Endothelial cell of umbilical vein (primary cell): ENCODE data around the gene THAP10. TPM values are rescaled to one million over a fixed set of nuclear protein-coding genes. Genes with fewer than 3 reads are reported as not detected.

Experiments
- BruUV-seq: library from RNA; stranded (reverse); fragments of 400-500 nt; replicated peaks from 2 replicates; lab custom pipeline; 2021; lab: Mats Ljungman, UMichigan
- CTCF ChIA-PET: fragments of 300-600, 350-600 bp; sonication (Branson Sonifier 250); formaldehyde crosslinking; loops from one replicate; lab custom pipeline; 2021; ENCODE audit warnings: antibody characterized with exemption, inconsistent platforms; lab: Charles Lee
- POLR2A ChIA-PET: fragments of 300-600, 350-600 bp; sonication (Branson Sonifier 250); formaldehyde crosslinking; loops from one replicate; lab custom pipeline; 2021; ENCODE audit warnings: antibody characterized with exemption, inconsistent platforms; lab: Charles Lee
- DNase-seq: peaks from one replicate; pipeline ENCODE4 v3.0.0-alpha.2; 2011; ENCODE audit warnings: low read depth, low spot score
- FAIRE-seq: peaks from 2 replicates; lab custom pipeline; 2011; peaks lifted over from hg19 to GRCh38; lab: Jason Lieb, UNC
- H2AFZ ChIP-seq: 2 replicates; pipeline ENCODE4 v1.6.0; 2012; ENCODE audit warnings: low read depth, low read length, control low read depth, inconsistent platforms
- H3K27ac ChIP-seq: 2 replicates; pipeline ENCODE4 v1.5.1; 2011; ENCODE audit warnings: low read depth, mild to moderate bottlenecking, control low read depth, low read length, moderate library complexity; ENCODE audit not compliant: insufficient read depth
- H3K27me3 ChIP-seq, 2 experiments: 2 replicates each; pipeline versions ENCODE4 v1.6.0 to v1.6.1; 2011; ENCODE audit warnings: low read length in 2 of 2, mixed read lengths in 1 of 2; ENCODE audit not compliant: control insufficient read depth in 2 of 2, insufficient read depth in 2 of 2
- H3K36me3 ChIP-seq, 2 experiments: 2 replicates in 1 of 2; 3 replicates in 1 of 2; pipeline ENCODE4 v1.5.1; 2011; ENCODE audit warnings: low read length in 2 of 2, mild to moderate bottlenecking in 1 of 2, moderate library complexity in 1 of 2; ENCODE audit not compliant: control insufficient read depth in 2 of 2, insufficient read depth in 2 of 2; ENCODE audit errors: extremely low read depth in 1 of 2
- H3K4me1 ChIP-seq: 3 replicates; pipeline ENCODE4 v1.5.1; 2011; ENCODE audit warnings: mild to moderate bottlenecking, low read length; ENCODE audit not compliant: control insufficient read depth, insufficient read depth; ENCODE audit errors: extremely low read depth
- H3K4me2 ChIP-seq: 2 replicates; pipeline ENCODE4 v1.6.1; 2011; ENCODE audit warnings: low read length, control low read depth, mixed read lengths; ENCODE audit not compliant: insufficient read depth
- H3K4me3 ChIP-seq, 3 experiments: fragments of 200-600 bp in 1 of 3; sonication (generic), shearing (Covaris generic) in 1 of 3; replicated peaks in 1 of 3; 2 replicates each; pipeline ENCODE4 v1.5.1; 2011 to 2016; ENCODE audit warnings: control low read depth in 3 of 3, low read length in 3 of 3, mild to moderate bottlenecking in 2 of 3, inconsistent platforms in 1 of 3, low read depth in 1 of 3, moderate library complexity in 1 of 3; ENCODE audit not compliant: insufficient read depth in 1 of 3
- H3K79me2 ChIP-seq: 2 replicates; pipeline ENCODE4 v1.6.0; 2012; ENCODE audit warnings: low read length, inconsistent platforms; ENCODE audit not compliant: control insufficient read depth, insufficient read depth
- H3K9ac ChIP-seq: replicated peaks from 2 replicates; pipeline ENCODE3; 2011; ENCODE audit warnings: low read length, control low read depth; ENCODE audit not compliant: insufficient read depth; ENCODE audit errors: extremely low read depth
- H3K9me1 ChIP-seq: replicated peaks from 3 replicates; pipeline ENCODE4 v1.6.0; 2011; ENCODE audit warnings: mild to moderate bottlenecking, low read length; ENCODE audit not compliant: control insufficient read depth, insufficient read depth; ENCODE audit errors: extremely low read depth
- H3K9me3 ChIP-seq: replicated peaks from 2 replicates; pipeline ENCODE4 v1.5.1; 2012; ENCODE audit warnings: low read length, inconsistent platforms; ENCODE audit not compliant: control insufficient read depth, insufficient read depth
- H4K20me1 ChIP-seq: replicated peaks from 2 replicates; pipeline ENCODE3; 2011; ENCODE audit warnings: mild to moderate bottlenecking, low read length; ENCODE audit not compliant: control insufficient read depth, insufficient read depth; ENCODE audit errors: extremely low read depth
- EZH2 ChIP-seq: IDR thresholded peaks from 2 replicates; pipeline ENCODE4 v1.6.1; 2012; ENCODE audit warnings: borderline replicate concordance, low read depth, mild to moderate bottlenecking, moderate library complexity, low read length, inconsistent platforms; ENCODE audit not compliant: severe bottlenecking
- FOS ChIP-seq: IDR thresholded peaks from 2 replicates; pipeline ENCODE4 v1.6.1; 2011; ENCODE audit warnings: mild to moderate bottlenecking, low read length, moderate library complexity, borderline replicate concordance; ENCODE audit not compliant: insufficient read depth
- GATA2 ChIP-seq: IDR thresholded peaks from 2 replicates; pipeline ENCODE4 v1.7.0; 2011; ENCODE audit warnings: low read depth, mild to moderate bottlenecking, moderate library complexity, mixed read lengths, low read length; ENCODE audit not compliant: insufficient read length, insufficient read depth
- JUN ChIP-seq: IDR thresholded peaks from 2 replicates; pipeline ENCODE4 v1.6.1; 2011; ENCODE audit warnings: borderline replicate concordance, low read depth; ENCODE audit not compliant: insufficient read length, insufficient read depth
- MYC ChIP-seq: IDR thresholded peaks from one replicate; pipeline ENCODE4 v1.6.1; 2011; ENCODE audit warnings: mild to moderate bottlenecking, low read depth, low read length
- POLR2A ChIP-seq: IDR thresholded peaks from 2 replicates; pipeline ENCODE4 v1.6.1; 2012; ENCODE audit warnings: low read depth, mild to moderate bottlenecking, control low read depth, low read length
- POLR2AphosphoS5 ChIP-seq: IDR thresholded peaks from 2 replicates; pipeline ENCODE4 v1.6.1; 2012; ENCODE audit warnings: low read depth, mild to moderate bottlenecking, control low read depth, low read length, moderate library complexity; ENCODE audit not compliant: insufficient read depth
- dilution Hi-C: fragments of 300-500 bp; cut with MboI; formaldehyde crosslinking; loops from one replicate; pipeline ENCODE4 v1.15.0; 2019; ENCODE audit warnings: low sequenced_read_pairs; ENCODE audit not compliant: extremely low pct_ligation_motif_present
- intact Hi-C: fragments of 100-400 bp; cut with micrococcal nuclease; formaldehyde crosslinking; loops from one replicate; pipeline ENCODE4 v1.10.0; 2022
- polyA plus RNA-seq, 4 experiments: library from polyadenylated mRNA; depleted of rRNA in 3 of 4; stranded (reverse) in 3 of 4; unstranded in 1 of 4; fragments of >200 nt; gene quantifications; 2 replicates each; pipeline versions ENCODE4 v1.2.1 to v1.2.3, GENCODE V29; 2011 to 2012; ENCODE audit warnings: missing spikeins in 1 of 4
- total RNA-seq: library from RNA; stranded (reverse); gene quantifications from 2 replicates; pipeline ENCODE4 v1.2.3, GENCODE V29; 2021
- TF ChIP-seq, protein P1 (sequence below): IDR thresholded peaks from 2 replicates; pipeline ENCODE4 v1.6.1; 2011; ENCODE audit not compliant: insufficient read depth, insufficient read length
- TF ChIP-seq, protein P2 (sequence below), 2 donors: IDR thresholded peaks; 1 replicate in 1 of 2; 2 replicates in 1 of 2; pipeline ENCODE4 v1.5.1; 2011; ENCODE audit warnings: low read length in 2 of 2, mild to moderate bottlenecking in 2 of 2, moderate library complexity in 2 of 2, control low read depth in 1 of 2, inconsistent platforms in 1 of 2, low read depth in 1 of 2; ENCODE audit not compliant: insufficient read depth in 1 of 2; ENCODE audit errors: extremely low read depth in 1 of 2

THAP10 gene
- total and polyA plus RNA-seq, 2 donors (not counting 3 experiments of a cell fraction or from before 2014, with no cell fraction given): 1.7 to 4.0 TPM

GRCh38 chr15:70933411-70933810 lies 41.2 kb upstream of the THAP10 start:
- Histone ChIP-seq H3K27me3 (no peaks in the 10 kb centered on the region), H3K36me3 (no peaks in the 10 kb centered on the region), H3K27ac (no peak overlapping the region), H3K4me3 (no peak overlapping the region), H3K9me3 (no peaks in the 10 kb centered on the region), H3K4me1 (no peaks in the 10 kb centered on the region), H2AFZ (no peak overlapping the region), H4K20me1 (no peaks in the 10 kb centered on the region), H3K9me1 (no peaks in the 10 kb centered on the region), H3K9ac (no peak overlapping the region), H3K4me2 (no peak overlapping the region), H3K79me2 (no peaks in the 10 kb centered on the region)
- ChIA-PET CTCF (no interaction called here), POLR2A (no interaction called here)
- no TSS peak for BruUV-seq
- intact Hi-C loops: no loop called here
- dilution Hi-C loops: no loop called here
- TF ChIP-seq FOS (no peak), GATA2 (no peak), JUN (no peak), POLR2AphosphoS5 (no peak), MYC (no peak), POLR2A (no peak), EZH2 (no peak)
- TF ChIP-seq, protein P1, sequence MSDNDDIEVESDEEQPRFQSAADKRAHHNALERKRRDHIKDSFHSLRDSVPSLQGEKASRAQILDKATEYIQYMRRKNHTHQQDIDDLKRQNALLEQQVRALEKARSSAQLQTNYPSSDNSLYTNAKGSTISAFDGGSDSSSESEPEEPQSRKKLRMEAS: no peak
- TF ChIP-seq, protein P2, sequence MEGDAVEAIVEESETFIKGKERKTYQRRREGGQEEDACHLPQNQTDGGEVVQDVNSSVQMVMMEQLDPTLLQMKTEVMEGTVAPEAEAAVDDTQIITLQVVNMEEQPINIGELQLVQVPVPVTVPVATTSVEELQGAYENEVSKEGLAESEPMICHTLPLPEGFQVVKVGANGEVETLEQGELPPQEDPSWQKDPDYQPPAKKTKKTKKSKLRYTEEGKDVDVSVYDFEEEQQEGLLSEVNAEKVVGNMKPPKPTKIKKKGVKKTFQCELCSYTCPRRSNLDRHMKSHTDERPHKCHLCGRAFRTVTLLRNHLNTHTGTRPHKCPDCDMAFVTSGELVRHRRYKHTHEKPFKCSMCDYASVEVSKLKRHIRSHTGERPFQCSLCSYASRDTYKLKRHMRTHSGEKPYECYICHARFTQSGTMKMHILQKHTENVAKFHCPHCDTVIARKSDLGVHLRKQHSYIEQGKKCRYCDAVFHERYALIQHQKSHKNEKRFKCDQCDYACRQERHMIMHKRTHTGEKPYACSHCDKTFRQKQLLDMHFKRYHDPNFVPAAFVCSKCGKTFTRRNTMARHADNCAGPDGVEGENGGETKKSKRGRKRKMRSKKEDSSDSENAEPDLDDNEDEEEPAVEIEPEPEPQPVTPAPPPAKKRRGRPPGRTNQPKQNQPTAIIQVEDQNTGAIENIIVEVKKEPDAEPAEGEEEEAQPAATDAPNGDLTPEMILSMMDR (IDR thresholded peaks at IDR 0.05; ENCODE audit: extremely low read depth in 1 of 2, insufficient read depth in 1 of 2, low read depth in 1 of 2, low read length in 2 of 2): no peak
- no peak for FAIRE-seq
- no peak for DNase-seq
